GM19372 (cell line): ENCODE data around the gene SPTSSA.
A peak's percentile ranks its signal among the peaks of the same experiment; 100 is the strongest.
"Not testable (repeated sequence)": the region's sequence is repeated elsewhere in the genome, so short reads cannot be mapped to it uniquely, and the experiment has no call there.

Source experiments
- ATAC-seq: cut with Tn5 transposase; IDR thresholded peaks from one replicate; pipeline ENCODE4 v1.9.1; 2021; ENCODE audit warnings: mild to moderate bottlenecking, low read depth, moderate library complexity; ENCODE audit not compliant: unreplicated experiment

SPTSSA gene

GRCh38 chr14:34462132-34462893, at the start of gene SPTSSA:
Gene SPTSSA (minus strand): TSS chr14:34462240. CDS start chr14:34462207, 33 bp downstream.
- peak; percentile 83 for ATAC-seq

DNA sequence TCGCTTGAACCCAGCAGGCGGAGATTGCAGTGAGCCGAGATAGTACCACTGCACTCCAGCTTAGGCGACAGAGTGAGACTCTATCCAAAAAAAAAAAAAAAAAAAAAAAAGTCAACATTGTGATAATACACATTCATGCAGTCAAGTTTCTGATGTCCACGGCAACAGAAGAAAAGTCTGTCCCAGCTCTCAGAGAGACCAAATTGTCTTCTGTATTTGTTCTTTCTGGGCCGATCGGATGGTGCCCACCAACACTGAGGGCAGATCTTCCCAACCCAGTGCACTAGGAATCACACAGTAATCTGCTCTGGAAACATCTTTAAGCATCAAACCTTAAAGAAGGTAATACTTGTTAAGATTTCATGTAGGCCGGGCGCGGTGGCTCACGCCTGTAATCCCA, 45.8 kb upstream of the SPTSSA start:
- no peak for ATAC-seq

GRCh38 chr14:34507459-34507858, 45.4 kb upstream of the SPTSSA start:
- ATAC-seq: no peak

- ATAC-seq: not testable (repeated sequence)
Measured at GRCh38 chr14:34505124-34505491, 43.1 kb upstream of the SPTSSA start.

DNA sequence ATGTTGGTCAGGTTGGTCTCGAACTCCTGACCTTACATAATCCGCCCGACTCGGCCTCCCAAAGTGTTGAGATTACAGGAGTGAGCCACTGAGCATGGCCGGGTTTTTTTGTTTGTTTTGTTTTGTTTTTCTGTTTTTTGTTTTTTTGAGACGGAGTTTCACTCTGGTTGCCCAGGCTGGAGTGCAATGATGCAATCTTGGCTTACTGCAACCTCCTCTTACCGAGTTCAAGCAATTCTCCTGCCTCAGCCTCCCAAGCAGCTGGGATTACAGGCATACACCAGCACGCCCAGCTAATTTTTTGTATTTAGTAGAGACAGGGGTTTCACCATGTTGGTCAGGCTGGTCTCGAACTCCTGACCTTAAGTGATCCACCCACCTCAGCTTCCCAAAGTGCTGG, 42.0 kb upstream of the SPTSSA start:
- not testable (repeated sequence) for ATAC-seq

DNA sequence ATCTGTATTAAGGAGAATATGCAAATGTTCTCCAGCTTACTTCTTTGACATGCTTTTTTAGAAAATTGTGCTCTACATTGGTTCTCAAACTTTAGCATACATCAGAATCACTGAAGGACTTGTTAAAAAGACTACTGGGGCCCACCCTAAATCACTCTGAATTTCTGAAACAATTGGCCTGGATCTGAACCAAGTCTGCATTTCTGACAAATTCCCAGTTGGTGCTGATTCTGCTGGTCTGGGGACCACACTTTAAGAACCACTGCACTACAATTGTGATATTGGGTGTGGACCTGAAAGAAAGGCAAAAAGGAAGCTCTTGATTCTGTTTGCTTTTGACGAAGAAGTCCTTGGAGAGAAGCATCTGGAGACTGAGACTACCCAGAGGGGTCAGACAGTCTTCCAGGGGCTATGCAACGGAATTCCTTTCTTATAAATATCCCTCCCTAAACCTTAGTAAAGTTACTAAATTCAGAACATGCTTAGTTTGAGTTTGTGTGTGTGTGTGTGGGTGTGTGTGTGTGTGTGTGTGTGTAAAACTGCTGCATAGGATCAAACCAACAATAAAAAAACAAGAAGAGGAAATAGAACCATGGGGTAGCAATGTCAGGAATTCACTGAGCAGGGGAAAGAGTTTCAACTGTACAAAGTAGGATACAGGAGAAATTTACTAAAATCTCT, 40.6 kb upstream of the SPTSSA start:
- ATAC-seq: no peak

GRCh38 chr14:34502001-34502400, 40.0 kb upstream of the SPTSSA start:
- no peak for ATAC-seq

GRCh38 chr14:34501004-34501580, 39.1 kb upstream of the SPTSSA start:
- ATAC-seq: no peak

DNA sequence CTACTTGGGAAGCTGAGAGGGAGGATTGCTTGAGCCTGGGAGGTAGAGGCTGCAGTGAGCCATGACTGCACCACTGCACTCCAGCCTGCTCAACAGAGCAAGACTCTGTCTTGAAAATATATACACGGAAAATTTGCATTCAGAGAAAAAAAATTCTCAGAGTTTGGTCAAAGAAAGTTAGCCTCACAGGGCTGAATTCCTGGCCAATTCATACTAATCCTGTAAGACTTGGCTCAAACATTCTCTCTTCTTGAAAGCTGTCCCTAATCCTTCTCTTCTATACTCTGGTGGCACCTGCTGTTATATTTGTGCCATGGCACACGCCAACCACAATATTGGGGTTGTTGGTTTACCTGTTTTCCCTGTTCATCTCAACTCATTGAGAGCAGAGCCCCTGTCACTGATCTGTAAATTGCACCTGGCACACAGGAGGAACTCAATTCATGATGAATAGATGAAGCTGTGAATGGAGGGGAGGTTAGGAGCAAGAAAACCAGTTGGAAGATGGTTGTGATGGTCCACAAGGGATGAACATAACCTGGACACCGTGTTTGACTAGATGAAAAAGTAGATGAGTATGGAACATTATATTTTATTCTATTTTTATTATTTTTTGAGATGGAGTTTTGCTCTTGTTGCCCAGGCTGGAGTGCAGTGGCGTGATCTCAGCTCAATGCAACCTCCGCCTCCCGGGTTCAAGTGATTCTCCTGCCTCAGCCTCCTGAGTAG, 36.8 kb upstream of the SPTSSA start:
- ATAC-seq: no peak

- ATAC-seq: no peak
Measured at GRCh38 chr14:34496679-34497513, 34.9 kb upstream of the SPTSSA start.

- no peak for ATAC-seq
Measured at GRCh38 chr14:34496007-34496678, 34.1 kb upstream of the SPTSSA start.

DNA sequence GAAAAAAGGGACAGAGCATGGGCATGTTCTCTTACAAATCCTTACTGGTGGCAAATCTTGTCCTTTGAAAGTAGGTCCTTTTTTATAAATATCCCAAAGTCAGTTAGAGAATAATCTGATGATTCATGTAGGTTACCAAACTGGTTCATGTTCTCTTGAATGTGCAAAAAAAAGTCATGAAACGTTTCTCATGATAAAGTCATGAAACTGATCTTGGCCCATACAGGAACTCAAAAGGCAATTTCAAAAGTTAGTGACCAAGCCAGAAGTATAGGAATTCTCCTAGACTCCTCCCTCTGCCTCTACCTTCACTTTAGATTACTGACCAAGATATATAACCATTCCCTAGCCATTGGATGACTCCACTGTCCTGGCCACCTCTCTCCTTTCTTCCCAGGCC, 27.3 kb upstream of the SPTSSA start:
- ATAC-seq: no peak

GRCh38 chr14:34488528-34488927, 26.5 kb upstream of the SPTSSA start:
- ATAC-seq: no peak

- ATAC-seq: no peak
Measured at GRCh38 chr14:34484726-34485125, 22.7 kb upstream of the SPTSSA start.

DNA sequence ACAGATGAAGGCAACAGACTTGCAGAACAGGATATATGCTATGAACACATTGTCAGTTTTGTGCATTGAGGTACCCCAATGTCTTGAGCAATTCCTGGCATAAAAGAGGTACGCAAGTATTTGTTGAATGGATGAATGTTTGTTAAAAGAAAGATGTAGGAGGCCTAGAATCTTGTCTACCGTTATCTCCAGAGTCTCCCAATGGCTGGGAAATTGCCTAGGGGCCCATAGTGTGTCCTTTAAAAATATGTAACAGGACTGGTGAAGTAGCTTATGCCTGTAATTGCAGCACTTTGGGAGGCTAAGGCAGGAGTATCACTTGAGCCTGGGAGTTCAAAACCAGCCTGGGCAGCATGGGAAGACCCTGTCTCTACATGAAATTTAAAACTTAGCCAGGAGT, 20.4 kb upstream of the SPTSSA start:
- no peak for ATAC-seq

- ATAC-seq: no peak
Measured at GRCh38 chr14:34479694-34480093, 17.7 kb upstream of the SPTSSA start.

DNA sequence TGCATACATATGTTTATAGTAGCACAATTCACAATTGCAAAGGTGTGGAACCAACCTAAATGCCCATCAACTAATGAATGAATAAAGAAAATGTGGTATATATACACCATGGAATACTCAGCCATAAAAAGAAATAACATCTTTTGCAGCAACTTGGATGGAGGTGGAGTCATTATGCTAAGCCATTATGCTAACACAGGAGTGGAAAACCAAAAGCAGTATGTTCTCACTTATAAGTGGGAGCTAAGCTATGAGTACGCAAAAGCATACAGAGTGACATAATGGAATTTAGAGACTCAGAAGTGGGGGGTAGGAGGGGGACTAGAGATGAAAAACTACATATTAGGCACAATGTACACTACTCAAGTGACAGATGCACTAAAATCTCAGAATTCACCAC, 16.2 kb upstream of the SPTSSA start:
- ATAC-seq: no peak

- not testable (repeated sequence) for ATAC-seq
Measured at GRCh38 chr14:34476036-34476435, 14.0 kb upstream of the SPTSSA start.

GRCh38 chr14:34475163-34475562, 13.1 kb upstream of the SPTSSA start:
- no peak for ATAC-seq
